Fibroblast of pulmonary artery (primary cell): ENCODE data around the gene GPR141.

Experiments used
- DNase-seq: peaks from one replicate; pipeline ENCODE4 v3.0.0-alpha.2; 2010; ENCODE audit warnings: low read depth
- H3K4me3 ChIP-seq: replicated peaks from 2 replicates; pipeline ENCODE4 v1.5.1; 2011; ENCODE audit warnings: low read depth, mild to moderate bottlenecking, control low read depth, low read length, moderate library complexity
- TF ChIP-seq, protein P1 (sequence below): IDR thresholded peaks from 2 replicates; pipeline ENCODE4 v1.5.1; 2011; ENCODE audit warnings: mild to moderate bottlenecking, control low read depth, low read length, inconsistent platforms; ENCODE audit errors: missing control alignments

GPR141 gene

DNA sequence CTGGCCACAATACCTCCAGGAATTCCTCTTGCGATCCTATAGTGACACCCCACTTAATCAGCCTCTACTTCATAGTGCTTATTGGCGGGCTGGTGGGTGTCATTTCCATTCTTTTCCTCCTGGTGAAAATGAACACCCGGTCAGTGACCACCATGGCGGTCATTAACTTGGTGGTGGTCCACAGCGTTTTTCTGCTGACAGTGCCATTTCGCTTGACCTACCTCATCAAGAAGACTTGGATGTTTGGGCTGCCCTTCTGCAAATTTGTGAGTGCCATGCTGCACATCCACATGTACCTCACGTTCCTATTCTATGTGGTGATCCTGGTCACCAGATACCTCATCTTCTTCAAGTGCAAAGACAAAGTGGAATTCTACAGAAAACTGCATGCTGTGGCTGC, 56.8 kb downstream of the GPR141 start:
- no peak for DNase-seq
- TF ChIP-seq, protein P1, sequence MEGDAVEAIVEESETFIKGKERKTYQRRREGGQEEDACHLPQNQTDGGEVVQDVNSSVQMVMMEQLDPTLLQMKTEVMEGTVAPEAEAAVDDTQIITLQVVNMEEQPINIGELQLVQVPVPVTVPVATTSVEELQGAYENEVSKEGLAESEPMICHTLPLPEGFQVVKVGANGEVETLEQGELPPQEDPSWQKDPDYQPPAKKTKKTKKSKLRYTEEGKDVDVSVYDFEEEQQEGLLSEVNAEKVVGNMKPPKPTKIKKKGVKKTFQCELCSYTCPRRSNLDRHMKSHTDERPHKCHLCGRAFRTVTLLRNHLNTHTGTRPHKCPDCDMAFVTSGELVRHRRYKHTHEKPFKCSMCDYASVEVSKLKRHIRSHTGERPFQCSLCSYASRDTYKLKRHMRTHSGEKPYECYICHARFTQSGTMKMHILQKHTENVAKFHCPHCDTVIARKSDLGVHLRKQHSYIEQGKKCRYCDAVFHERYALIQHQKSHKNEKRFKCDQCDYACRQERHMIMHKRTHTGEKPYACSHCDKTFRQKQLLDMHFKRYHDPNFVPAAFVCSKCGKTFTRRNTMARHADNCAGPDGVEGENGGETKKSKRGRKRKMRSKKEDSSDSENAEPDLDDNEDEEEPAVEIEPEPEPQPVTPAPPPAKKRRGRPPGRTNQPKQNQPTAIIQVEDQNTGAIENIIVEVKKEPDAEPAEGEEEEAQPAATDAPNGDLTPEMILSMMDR = no peak
- no peak overlapping the region for H3K4me3 ChIP-seq

DNA sequence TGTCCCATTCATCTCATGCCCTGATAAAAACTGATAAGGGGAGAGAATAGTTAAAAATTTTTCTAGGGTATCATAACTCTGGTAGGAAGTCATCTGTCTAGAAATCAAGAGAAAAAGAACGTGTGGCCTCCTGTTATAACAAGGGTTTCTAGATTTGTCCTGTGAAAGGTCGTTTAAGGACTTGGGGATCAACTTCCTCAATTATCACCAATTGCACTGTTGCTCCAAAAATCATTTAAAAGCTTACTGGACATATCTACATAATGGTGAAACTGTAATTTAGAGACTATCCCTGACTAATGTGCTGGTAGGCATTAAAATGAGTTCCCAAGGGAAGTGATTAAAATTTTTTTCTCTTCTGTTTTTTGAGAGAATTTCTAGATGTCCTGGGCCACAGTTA, 58.2 kb downstream of the GPR141 start:
- no peak overlapping the region for H3K4me3 ChIP-seq
- TF ChIP-seq, protein P1 = no peak
- no peak for DNase-seq

DNA sequence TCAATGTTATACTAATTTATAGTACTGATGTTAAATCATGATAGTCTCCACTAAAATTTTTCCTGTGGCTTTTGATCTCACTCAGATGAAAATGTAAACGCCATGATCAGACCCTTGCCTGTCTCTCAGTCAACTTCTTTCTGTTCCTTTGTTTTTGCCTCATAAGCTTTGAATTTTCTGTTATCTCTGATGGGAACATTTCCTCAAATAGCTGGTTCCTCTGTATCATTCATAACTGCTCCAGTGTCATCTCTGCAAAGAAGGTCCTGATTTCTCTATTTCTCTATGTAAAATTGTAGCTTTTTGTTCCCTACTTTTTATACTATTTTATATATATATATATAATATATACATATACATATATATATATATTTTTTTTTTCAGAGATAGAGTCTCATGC, 67.5 kb downstream of the GPR141 start:
- H3K4me3 ChIP-seq = no peak overlapping the region
- no peak for DNase-seq
- TF ChIP-seq, protein P1 = no peak

DNA sequence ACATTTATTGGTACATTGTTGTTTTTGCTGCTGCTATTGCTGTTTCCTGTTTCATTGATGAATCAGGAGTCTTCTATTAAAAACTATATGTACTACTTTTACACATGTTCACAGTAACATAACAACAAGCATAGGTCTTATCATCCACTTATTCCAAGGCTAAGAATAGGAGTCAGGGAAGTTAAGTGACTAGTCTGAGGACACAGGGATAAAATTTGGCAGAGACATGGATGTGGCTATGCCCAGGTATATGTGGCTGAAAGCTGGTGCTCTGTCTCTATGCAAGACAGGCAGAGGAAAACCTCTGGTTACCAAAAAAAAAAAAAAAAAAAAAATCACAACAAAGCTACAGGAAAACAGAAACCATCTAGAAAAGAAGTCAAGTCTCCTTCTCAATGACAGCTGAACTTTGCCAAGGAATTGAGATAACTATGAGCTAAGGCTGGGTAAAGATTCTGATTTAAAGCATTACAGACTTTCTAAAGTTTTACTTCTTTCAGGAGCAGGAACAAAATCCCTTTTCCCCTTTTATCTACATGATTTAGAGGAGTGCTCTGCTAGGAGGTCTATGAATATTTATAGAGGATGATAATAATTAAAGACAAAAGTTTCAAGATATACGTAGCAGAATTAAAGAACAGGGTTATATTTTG, 70.0 kb downstream of the GPR141 start:
- no peak overlapping the region for H3K4me3 ChIP-seq
- no peak for DNase-seq
- TF ChIP-seq, protein P1 = no peak

DNA sequence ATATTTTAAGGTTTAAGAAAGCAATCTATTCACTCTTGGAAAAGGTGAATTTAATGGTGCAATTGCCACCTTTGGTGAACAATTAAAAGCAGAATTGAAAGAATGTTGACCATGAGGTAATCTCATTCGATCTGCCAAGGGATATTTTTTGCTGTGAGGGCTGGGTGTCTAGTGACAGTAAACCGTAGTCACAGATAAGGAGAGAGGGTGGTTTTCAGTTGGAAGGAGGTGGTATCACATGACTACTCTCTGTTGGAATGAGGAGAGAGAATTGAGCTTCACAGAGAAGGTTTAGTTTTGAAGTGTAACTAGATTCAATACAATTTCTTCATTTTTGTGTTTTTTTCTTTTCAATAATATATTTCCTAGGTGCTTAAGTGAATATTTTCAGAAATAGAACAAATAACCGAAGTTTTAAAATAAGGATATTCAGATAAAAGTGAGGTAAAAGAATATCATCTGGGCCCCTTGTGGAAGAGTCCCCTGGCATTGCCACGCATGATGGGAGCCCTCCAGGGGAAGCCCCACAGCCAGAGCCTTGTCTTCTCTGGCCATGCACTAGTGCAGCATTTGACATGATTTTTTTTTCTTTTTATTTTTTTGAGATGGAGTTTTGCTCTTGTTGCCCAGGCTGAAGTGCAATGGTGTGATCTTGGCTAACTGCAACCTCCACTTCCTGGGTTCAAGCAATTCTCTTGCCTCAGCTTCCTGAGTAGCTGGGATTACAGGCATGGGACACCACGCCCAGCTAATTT, 73.4 kb downstream of the GPR141 start:
- no peak overlapping the region for H3K4me3 ChIP-seq
- no peak for DNase-seq
- TF ChIP-seq, protein P1 = no peak

DNA sequence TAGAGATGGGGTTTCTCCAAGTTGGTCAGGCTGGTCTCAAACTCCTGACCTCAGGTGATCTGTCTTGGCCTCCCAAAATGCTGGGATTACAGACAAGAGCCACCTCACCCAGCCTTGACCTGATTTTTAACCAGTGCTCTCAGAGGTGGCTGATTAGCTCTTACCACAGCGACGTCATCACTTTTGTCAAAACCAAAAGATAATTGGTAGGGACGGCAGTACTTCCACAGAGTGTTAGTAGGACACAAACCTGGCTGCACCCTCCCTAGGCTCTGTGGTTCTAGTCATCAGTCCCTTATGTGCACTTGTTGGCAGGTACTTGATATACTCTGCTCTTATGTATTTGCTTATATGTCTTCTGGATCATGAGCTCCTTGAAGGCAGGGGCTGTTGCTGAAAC, 74.0 kb downstream of the GPR141 start:
- no peak for DNase-seq
- no peak overlapping the region for H3K4me3 ChIP-seq
- TF ChIP-seq, protein P1 = no peak

DNA sequence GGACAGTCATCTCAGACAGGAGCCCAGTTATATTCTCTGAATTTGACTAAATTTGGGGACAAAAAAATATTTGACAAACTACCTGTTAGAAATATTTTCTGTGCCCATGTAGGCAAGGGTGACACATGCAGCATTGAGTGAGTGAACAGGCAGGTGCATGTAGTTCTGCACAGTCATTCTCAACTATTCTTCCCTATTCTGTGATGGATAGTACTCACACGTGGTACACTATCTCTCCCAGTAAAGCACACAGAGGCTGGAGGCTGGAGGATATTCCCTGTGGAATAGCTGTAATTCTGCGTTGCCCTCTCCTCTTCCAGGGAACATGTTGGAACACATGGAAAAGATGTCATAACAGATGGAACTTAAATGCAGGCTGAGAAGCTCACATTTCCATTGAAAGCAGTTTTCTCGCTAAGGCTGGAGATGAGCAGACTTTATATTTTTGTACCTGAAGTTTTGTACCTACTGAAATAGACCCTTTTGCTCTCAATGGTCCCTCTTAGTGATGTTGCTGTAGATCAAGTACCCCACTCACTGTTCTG, 75.0 kb downstream of the GPR141 start:
- no peak for DNase-seq
- no peak overlapping the region for H3K4me3 ChIP-seq
- TF ChIP-seq, protein P1 = no peak
